Amniotic stem cell (primary cell): ENCODE measurements around the gene SERHL2.
"Not testable (repeated sequence)": the region's sequence is repeated elsewhere in the genome, so short reads cannot be mapped to it uniquely, and the experiment has no call there.

Experiments
- DNase-seq: peaks from one replicate; lab custom pipeline; 2025; lab: John Stamatoyannopoulos, UW

SERHL2 gene

DNA sequence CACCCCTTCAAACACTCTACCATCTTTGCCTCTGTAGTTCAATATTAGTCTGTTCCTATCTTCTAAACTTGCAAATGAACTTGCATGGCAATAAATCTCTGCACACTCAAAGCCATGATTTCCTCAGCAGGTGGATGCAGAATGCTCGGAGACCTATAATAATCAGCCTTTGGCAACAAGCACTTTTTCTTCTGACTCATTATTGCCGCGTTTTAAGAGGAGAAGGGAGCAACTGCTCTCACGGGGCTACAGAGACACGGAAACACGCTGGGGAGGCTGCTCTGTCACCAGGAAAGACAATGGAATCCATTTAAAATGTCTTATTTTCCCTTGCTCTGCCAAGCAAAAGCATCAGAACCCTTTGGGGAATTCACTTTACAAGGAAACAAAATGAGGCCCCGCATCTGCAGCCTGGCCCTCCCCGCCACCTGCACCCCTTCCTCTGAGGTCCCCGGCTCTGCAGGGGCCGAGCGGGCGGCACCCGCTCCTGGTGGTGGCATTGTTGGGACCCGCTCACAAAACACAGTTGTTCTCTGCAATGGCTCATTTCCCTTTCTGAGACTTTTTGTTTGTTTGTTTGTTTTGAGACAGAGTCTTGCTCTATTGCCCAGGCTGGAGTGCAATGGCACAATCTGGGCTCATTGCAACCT is 18.5 kb upstream of the SERHL2 start:
- DNase-seq = not testable (repeated sequence)

DNA sequence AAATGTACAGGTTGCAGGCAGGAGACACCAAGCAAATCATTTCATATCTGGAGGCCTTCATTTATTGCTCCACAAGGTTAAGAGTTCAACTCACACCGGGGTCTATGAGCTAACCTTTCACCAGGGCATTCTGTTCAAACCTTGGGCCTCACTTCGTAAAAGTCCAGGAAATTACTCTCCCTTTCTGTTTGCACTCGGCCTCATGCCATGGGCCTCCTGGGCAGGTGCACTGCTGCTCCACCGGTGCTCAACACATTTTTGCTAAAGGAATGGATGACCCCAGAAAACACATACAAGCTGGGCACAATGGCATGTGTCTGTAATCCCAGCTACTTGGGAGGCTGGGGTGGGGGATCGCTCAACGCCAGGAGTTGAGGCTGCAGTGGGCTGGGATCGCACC is 17.6 kb upstream of the SERHL2 start:
- no peak for DNase-seq

DNA sequence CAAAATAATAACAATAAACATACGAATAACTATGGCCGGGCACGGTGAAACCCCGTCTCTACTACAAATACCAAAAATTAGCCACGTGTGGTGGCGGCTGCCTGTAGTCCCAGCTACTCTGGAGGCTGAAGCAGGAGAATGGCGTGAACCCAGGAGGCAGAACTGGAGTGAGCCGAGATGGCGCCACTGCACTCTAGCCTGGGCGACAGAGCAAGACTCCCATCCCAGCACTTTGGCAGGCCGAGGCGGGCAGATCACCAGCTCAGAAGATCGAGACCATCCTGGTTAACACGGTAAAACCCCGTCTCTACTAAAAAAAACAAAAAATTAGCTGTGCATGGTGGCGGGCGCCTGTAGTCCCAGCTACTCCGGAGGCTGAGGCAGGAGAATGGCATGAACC is 17.1 kb upstream of the SERHL2 start:
- DNase-seq = not testable (repeated sequence)

DNA sequence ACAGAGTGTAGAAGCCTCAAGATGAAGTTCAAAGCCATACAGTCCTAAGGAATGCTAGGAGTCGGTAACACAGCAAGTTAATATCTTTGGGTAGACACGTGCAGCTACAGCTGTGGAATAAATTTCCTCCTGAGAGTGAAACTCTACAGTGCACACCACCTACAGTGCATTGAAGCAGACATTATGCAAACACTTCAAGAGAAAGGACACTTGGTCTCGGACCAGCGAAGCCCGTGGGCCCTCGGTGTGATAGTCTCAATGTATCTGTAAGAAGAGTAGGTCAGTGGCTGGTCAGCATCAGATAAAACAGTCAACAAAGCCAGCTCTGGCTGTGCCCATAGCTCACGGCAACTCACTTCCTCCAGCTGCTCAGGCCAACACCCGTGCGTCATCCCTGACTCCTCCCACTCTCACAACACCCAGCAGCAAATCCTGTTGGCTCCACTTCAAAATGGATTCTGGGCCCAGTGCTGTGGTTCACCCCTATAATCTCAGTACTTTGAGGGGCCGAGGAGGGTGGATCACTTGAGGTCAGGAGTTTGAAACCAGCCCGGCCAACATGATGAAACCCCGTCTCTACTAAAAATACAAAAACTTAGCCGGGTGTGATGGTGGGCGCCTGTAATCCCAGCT is 16.4 kb upstream of the SERHL2 start:
- DNase-seq = not testable (repeated sequence)

DNA sequence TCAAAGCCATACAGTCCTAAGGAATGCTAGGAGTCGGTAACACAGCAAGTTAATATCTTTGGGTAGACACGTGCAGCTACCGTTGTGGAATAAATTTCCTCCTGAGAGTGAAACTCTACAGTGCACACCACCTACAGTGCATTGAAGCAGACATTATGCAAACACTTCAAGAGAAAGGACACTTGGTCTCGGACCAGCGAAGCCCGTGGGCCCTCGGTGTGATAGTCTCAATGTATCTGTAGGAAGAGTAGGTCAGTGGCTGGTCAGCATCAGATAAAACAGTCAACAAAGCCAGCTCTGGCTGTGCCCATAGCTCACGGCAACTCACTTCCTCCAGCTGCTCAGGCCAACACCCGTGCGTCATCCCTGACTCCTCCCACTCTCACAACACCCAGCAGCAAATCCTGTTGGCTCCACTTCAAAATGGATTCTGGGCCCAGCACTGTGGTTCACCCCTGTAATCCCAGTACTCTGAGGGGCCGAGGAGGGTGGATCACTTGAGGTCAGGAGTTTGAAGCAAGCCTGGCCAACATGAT is 14.5 kb upstream of the SERHL2 start:
- DNase-seq = not testable (repeated sequence)

DNA sequence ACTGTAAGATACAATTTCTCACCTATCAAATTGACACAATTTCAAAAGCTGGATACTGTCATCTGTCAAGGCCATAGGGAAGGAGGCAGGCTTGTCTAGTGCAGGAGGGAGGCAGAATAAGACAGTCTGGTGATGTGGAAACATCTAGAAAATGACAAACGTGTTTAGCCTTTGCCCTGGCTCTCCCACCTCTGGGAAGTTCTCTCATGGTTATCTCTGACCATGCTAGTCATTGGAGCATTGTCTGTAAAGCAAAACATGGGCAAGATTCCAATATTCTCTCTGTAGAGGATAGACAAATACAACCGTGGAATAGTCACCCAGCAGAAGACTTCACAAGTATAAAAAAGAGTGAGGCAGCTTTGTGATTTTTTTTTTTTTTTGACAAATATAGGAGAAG is 9.1 kb upstream of the SERHL2 start:
- DNase-seq = no peak

DNA sequence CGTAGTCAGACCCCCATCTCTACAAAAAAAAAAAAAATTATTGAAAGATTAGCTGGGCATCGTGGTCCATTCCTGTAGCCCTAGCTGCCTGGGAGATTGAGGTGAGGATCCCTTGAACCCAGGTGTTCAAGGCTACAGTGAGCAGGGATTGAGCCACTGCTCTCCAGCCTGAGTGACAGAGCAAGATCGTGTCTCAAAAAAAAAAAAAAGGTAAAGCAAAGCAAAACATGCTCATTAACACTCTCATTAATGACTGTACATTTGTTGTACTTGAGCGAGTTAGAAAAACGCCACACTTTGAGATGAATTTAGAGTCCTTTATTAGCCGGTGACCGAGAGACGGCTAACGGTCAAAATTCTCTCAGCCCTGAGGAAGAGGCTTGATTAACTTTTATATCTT is 6.2 kb upstream of the SERHL2 start:
- DNase-seq = no peak

DNA sequence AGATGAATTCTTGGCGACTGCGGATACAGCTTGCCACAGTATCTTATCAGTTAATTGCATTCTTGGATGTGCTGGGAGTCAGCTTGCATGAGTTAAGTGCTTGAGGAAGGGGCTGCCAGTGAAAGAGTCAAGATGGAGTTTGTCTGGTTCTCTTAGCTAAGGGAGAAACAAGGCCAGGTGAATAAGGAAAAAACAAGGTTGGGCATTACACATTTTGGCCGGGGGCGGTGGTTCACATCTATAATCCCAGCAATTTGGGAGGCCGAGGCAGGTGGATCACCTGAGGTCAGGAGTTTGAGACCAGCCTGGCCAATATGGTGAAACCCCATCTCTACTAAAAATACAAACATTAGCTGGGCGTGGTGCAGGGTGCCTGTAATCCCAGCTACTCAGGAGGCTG is 5.6 kb upstream of the SERHL2 start:
- DNase-seq = not testable (repeated sequence)

DNA sequence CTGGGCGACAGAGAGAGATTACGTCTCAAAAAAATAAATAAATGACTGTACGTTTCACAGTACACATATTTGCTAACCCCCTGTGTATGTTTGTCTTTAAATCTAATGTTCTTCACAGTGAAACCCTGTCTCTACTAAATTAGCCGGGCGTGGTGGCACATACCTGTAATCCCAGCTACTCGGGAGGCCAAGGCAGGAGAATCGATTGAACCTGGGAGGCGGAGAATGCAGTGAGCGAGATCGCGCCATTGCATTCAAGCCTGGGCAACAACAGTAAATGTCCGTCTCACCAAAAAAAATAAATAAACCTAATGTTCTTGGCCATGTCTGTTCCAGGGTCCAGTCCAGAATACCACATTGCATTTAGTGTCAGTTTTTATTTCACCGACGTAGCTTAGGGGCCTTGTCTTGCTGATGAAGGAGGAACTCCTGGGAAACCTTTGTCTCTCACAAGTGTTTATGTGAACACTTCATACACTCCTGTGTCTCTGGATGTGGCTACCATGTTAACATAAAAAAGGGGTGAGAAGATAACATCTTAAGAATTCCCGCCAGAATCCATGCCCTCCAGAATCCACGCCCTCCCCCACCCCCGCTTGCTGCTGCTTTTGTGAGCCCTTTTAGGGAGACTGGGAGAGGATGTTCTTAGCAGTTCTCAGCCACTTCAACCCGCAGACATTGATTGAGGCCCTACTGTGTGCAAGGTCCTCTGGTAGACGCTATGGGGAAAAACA is 5.0 kb upstream of the SERHL2 start:
- DNase-seq = no peak

DNA sequence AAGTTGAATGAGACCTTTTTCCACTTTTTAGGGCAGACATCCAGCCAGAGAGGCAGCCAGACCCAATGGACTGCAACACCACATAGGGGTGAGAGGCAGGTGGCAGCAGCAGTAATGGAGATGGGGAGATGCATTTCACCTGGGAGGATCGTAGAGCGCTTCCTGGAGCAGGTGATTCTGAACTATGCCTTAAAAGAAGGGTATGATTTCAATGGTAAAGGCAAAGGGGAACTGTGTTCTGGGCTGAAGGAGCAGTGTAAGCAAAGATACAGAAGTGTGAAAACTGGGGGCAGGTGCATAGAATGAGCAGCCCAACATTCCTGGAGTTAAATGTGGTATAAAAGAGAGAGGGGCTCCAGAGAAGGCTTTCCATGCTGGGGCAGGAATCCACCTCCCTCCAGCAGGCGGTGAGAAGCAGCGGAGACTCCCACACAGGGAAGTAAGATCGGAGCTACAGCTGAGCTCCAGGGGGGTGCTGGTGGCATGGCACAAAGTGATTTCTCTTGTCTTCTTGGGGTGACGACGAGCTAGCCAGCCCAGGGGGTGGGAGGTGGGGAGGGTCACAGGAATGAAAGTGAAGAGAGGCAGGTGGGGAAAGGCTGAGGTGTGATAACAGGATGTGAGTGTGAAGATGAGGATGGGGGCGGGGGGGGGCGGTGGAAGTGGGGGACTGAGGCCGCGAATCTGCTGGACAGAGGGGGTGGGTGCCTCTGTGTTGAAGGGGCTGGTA is 4.3 kb upstream of the SERHL2 start:
- no peak for DNase-seq

DNA sequence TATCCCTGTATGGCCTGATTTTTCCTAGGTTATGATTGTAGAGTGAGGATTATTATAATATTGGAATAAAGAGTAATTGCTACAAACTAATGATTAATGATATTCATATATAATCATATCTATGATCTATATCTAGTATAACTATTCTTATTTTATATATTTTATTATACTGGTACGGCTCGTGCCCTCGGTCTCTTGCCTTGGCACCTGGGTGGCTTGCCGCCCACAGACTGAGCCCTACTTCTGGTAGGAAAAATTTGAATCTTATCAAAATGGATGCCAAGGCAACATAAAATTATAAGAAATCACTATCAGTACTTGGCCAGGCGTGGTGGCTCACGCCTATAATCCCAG is 1.5 kb upstream of the SERHL2 start:
- not testable (repeated sequence) for DNase-seq

DNA sequence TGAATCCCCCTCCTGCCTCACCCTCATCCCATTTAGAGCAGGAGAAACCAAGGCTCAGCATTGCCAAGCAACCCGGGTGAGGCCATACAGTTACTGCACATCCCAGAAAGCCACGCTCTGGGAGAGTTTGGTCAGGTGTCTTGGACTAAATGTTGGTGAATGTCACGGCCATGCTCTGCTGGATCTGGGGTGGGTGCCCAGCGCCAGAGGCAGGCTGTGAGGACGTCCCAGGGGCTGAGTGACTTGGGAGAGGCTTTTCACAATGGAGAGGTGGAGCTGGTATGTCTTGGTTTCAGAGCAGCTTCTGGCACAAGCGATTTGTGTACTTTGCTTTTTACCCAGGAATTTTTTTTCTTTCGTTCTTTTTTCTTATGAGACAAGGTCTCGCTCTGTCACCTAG is 6.6 kb downstream of the SERHL2 start:
- no peak for DNase-seq

DNA sequence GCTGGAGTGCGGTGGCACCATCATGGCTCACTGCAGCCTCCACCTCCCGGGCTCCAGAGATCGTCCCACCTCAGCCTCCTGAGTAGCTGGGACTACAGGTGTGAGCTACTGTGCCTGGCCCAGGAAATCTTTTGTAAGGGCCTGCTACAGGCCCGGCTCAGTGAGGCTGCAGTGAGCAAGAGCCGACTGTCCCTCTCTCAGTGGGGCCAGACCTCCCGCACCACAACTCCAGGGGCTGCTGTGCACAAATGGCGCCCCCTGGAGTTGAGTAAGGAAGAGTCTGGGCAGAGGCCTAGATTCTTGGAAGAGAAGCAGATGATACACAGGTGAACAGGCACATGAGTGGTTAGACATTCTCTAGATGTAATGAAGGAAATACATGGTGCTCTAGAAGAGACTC is 7.0 kb downstream of the SERHL2 start:
- DNase-seq = no peak

DNA sequence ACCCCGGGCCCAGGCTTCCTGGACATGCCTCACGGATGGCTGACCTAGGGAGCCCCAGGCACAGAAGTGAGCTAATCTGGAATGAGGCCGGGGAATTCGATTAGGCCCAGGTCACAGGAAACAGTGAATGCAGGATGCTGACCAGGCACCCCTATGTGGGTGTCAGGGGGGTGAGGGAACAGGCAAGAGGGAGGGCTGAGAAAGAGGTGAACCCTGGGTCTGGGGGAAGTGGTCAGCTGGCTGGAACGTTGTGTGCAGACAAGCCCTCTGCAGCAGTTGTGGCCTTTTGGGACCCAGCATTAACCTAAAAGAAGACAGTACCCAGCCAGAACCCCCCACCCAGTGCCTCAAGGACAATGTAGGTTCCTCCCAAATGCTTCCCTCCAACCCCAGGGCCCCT is 8.1 kb downstream of the SERHL2 start:
- DNase-seq = no peak

DNA sequence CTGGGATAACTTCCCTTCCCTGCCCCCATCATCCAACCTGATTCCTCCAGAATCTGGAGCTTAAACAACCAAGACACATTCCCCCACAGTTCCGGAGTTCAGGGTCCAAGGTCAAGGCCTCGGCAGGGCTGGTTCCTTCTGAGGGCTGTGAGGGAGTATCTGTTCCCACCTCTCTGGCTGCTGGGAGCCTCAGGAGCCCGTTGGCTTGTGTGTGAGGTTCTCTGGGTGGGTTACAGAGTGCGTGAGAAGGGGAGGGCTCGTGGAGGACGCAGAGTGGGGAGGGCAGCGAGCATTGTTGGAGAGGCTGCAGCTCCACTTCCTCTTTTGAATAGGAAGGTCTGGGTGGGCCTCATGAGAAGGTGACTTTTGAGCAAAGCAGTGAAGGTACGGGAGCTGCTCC is 8.5 kb downstream of the SERHL2 start:
- DNase-seq = no peak

DNA sequence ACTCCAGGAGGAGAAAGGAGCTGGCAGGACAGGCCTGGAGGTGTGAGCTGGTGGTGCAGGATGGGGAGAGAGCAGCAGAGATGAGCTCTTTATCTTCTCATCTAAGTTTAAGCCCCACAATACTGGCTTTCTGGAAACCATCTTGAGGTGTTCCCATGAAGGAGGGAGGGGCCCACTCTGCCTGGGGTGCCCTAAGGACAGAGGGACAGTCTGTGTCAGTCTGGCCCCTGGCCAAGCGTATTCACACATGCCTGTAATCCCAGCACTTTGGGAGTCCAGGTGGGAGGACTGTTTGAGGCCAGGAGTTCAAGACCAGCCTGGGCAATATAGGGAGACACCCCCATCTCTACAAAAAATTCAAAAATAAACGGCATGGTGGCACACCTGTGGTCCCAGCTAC is 8.9 kb downstream of the SERHL2 start:
- DNase-seq = no peak

DNA sequence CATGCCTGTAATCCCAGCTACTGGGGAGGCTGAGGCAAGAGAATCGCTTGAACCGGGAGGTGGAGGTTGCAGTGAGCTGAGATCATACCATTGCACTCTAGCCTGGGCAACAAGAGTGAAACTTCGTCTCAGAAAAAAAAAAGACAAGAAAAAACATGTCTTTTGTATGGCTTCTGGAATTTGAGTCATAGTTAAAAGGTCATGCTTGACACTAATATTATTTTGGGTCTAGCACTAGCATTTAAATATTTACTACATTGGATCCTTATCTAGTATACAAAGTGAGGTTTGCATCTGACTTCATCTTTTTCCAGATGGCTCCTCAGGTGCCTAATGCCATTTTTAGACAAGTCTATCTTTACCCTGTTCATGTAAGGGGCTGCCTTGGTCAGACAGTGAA is 10.2 kb downstream of the SERHL2 start:
- DNase-seq = not testable (repeated sequence)

DNA sequence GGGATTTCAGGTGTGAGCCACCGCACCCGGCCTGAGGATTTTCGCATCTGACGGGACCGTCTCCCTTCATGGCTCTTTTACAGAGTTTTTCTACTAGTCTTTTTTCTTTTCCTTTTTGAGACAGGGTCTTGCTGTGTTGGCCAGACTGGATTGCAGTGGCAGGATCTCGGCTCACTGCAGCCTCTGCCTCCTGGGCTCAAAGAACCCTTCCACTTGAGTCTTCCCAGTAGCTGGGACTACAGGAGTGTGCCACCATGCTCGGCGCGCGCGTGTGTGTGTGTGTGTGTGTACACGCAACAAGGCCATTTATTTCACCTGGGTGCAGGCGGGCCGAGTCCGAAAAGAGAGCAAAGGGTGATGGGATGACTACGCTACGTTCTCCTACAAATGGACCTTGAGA is 10.9 kb downstream of the SERHL2 start:
- no peak for DNase-seq

DNA sequence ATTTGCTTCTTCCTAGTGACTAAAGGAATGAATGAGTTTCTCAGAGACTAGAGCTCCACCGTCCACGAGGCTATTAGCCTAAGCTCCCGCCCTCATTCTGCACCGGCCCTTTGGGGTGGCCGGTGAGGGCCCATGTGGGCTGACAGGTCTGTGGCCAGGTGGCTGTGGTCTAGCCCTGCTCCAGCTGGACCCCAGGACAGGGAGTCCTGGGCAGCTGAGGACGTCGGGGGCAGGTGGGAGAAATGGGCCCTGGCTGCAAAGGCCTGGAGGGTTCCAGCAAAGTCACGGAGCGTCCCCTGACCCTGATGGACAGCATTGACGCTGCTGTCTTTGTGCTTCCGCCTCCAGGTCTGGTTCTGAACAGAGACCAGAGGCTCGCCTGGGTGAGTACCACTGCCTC is 12.2 kb downstream of the SERHL2 start:
- no peak for DNase-seq

DNA sequence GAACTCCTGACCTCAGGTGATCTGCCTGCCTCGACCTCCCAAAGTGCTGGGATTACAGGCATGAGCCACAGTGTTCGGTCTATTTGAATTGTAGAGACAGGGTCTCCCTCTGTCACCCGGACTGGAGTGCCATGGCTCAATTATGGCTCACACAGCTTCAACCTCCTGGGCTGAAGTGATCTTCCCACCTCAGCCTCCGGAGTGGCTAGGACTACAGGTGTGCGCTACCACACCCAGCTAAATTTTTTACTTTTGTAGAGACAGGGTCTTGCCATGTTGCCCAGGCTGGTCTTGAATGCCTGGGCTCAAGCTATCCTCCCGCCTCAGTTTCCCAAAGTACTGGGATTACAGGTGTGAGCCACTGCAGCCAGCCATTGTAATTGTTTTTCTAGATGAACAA is 14.2 kb downstream of the SERHL2 start:
- not testable (repeated sequence) for DNase-seq

DNA sequence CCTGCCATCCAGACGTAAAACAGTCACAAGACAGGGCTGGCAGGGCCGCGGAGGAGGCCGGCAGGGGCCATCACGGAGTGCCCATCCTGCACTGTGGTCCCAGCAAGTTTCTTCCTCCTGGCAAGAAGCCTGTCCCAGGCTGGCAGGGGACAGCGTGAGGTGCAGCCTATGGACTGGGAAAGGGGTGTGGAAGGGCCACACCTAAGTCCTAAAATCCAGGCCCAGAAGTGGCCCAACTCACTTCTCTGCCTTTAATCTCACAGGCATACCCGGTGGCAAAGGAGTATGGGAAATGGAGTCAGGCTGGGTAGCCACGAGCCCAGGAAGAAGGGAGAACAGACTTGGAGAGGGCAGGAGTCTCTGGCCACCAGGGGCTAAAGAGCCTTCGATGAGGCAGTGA is 16.8 kb downstream of the SERHL2 start:
- not testable (repeated sequence) for DNase-seq

DNA sequence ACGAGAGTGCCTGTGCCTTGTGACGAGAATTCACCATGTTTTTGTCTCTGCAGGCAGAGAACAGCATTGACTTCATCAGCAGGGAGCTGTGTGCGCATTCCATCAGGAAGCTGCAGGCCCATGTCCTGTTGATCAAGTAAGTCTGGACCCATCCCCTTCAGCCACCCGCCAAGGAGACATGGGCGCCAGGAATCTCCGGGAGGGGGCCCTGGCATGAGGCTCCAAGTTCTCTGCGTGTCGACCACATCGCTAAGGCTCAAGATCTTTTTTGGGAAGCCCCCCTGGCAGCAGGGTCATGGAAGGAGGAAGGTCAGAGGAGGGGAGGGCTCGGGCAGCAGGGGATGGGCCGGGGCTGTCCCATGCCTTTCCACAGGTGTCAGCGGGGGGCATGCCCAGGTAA is 17.3 kb downstream of the SERHL2 start:
- not testable (repeated sequence) for DNase-seq

DNA sequence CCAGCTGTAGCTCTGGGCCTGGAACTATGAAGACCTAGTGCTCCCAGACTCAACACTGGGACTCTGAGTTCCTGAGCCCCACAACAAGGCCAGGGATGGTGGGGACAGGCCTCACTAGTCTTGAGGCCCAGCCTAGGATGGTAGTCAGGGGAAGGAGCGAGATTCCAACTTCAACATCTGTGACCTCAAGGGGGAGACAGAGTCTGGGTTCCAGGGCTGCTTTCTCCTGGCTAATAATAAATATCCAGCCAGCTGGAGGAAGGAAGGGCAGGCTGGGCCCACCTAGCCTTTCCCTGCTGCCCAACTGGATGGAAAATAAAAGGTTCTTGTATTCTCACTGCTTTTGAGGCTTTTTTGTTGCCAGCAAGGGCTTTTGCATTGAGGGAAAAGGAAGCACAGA is 20.3 kb downstream of the SERHL2 start:
- DNase-seq = not testable (repeated sequence)
